Left lung (tissue), 10 donors: Measurements from ENCODE around the gene PID1. TPM values are rescaled to one million over a fixed set of nuclear protein-coding genes. Genes with fewer than 3 reads are reported as not detected.
A peak's percentile ranks its signal among the peaks of the same experiment; 100 is the strongest.

Experiments used
- ATAC-seq: fragments of 200-7000 bp; cut with Tn5 transposase; one replicate; pipeline ENCODE4 v1.9.1; 2020; ENCODE audit warnings: moderate library complexity
- DNase-seq, 4 donors: peaks; one replicate each; pipeline ENCODE4 v3.0.0-alpha.2; 2013 to 2020
- H3K27ac ChIP-seq, 2 donors: fragments of 200-600 bp; sonication (generic) in 1 of 2; one replicate each; pipeline versions ENCODE4 v1.5.0 to v1.8.0; 2020 to 2021
- H3K27me3 ChIP-seq, 2 donors: fragments of 200-600 bp; sonication (generic) in 1 of 2; one replicate each; pipeline versions ENCODE4 v1.5.0 to v1.8.0; 2020 to 2021
- H3K36me3 ChIP-seq, 2 donors: fragments of 200-600 bp; sonication (generic) in 1 of 2; one replicate each; pipeline versions ENCODE4 v1.5.0 to v1.8.0; 2020 to 2021
- H3K4me1 ChIP-seq, 2 donors: fragments of 200-600 bp; one replicate each; pipeline ENCODE4 v1.8.0; 2021
- H3K4me3 ChIP-seq, 2 donors: fragments of 200-600 bp; sonication (generic) in 1 of 2; one replicate each; pipeline versions ENCODE4 v1.5.0 to v1.8.0; 2020 to 2021; ENCODE audit warnings: mild to moderate bottlenecking in 1 of 2
- H3K9me3 ChIP-seq, 2 donors: fragments of 200-600 bp; sonication (generic) in 1 of 2; one replicate each; pipeline versions ENCODE4 v1.5.0 to v1.8.0; 2020 to 2021
- CTCF ChIP-seq, 2 donors: fragments of 200-600 bp; sonication (generic) in 1 of 2; IDR thresholded peaks; one replicate each; pipeline versions ENCODE4 v1.5.0 to v1.8.0; 2021; ENCODE audit warnings: antibody characterized with exemption in 2 of 2
- intact Hi-C, 2 donors: fragments of 100-400 bp; cut with DNase I; formaldehyde crosslinking; loops; one replicate each; pipeline versions ENCODE4 v1.11.2 to v1.14.2; 2022
- polyA plus RNA-seq, 6 donors: library from polyadenylated mRNA; unstranded; fragments of 120-200 nt; gene quantifications; one replicate each; pipeline ENCODE4 v1.2.1, GENCODE V29; 2013; ENCODE audit not compliant: insufficient read length in 6 of 6
- total RNA-seq, 2 donors: library from RNA; stranded (reverse); fragmentation: NEBNext Ultra II Directional; extraction: Animal tissue kit (Norgen Biotek cat#: 25700); gene quantifications; one replicate each; pipeline ENCODE4 v1.2.1, GENCODE V29; 2021
- donor health status: DM: no; HTN: yes; CAD: no.
- donor health status: DM: no; HTN: no; CAD: no.

The PID1 gene
- total and polyA plus RNA-seq, 8 donors, result 19.7 to 47.8 (median 27.4) TPM

GRCh38 chr2:229239021-229239420 lies 32.1 kb downstream of the PID1 start:
- DNase-seq (no peak), ATAC-seq (no peak)
- no peak for TF ChIP-seq CTCF (IDR thresholded peaks at IDR 0.05)
- Histone ChIP-seq H3K9me3 (peaks cover 4 to 29% of the 10 kb centered on the region in 2 donors), H3K4me1 (no peaks in the 10 kb centered on the region), H3K27me3 (no peaks in the 10 kb centered on the region), H3K36me3 (no peaks in the 10 kb centered on the region), H3K4me3 (no peak overlapping the region), H3K27ac (no peak overlapping the region)
- intact Hi-C loops, result no loop called here

GRCh38 chr2:229237270-229237669 lies 33.8 kb downstream of the PID1 start:
- H3K36me3 ChIP-seq, result no peaks in the 10 kb centered on the region
- H3K4me1 ChIP-seq, result no peaks in the 10 kb centered on the region
- no peak overlapping the region for H3K4me3 ChIP-seq
- H3K27me3 ChIP-seq, result no peaks in the 10 kb centered on the region
- no peak for TF ChIP-seq CTCF (IDR thresholded peaks at IDR 0.05)
- ATAC-seq (no peak), DNase-seq (no peak)
- peaks cover 4 to 19% of the 10 kb centered on the region in 2 donors for H3K9me3 ChIP-seq
- intact Hi-C loops, result no loop called here
- H3K27ac ChIP-seq, result no peak overlapping the region

- no peaks in the 10 kb centered on the region for H3K27me3 ChIP-seq
- ATAC-seq (peak; percentile 21), DNase-seq (peak in 2 of 4 donors; percentile 25 to 53)
- no peak overlapping the region for H3K4me3 ChIP-seq
- no peak for TF ChIP-seq CTCF (IDR thresholded peaks at IDR 0.05)
- H3K27ac ChIP-seq, result no peak overlapping the region
- intact Hi-C loops, result no loop called here
- no peaks in the 10 kb centered on the region for H3K4me1 ChIP-seq
- H3K36me3 ChIP-seq, result no peaks in the 10 kb centered on the region
- H3K9me3 ChIP-seq, result peaks cover 0 to 3% of the 10 kb centered on the region in 2 donors
Observed at GRCh38 chr2:229235131-229235914, 35.8 kb downstream of the PID1 start.

- ATAC-seq (peak; percentile 95), DNase-seq (peak in 1 of 4 donors; percentile 55)
- no peaks in the 10 kb centered on the region for H3K27me3 ChIP-seq
- no peak for TF ChIP-seq CTCF (IDR thresholded peaks at IDR 0.05)
- no peak overlapping the region for H3K27ac ChIP-seq
- H3K36me3 ChIP-seq, result no peaks in the 10 kb centered on the region
- H3K4me1 ChIP-seq, result peaks cover 0 to 3% of the 10 kb centered on the region in 2 donors
- no peak overlapping the region for H3K4me3 ChIP-seq
- no peaks in the 10 kb centered on the region for H3K9me3 ChIP-seq
- intact Hi-C loops, result no loop called here
Observed at GRCh38 chr2:229231885-229232284, 39.2 kb downstream of the PID1 start.

- Histone ChIP-seq H3K9me3 (no peaks in the 10 kb centered on the region), H3K27me3 (no peaks in the 10 kb centered on the region), H3K27ac (no peak overlapping the region), H3K4me1 (peaks cover 0 to 3% of the 10 kb centered on the region in 2 donors), H3K4me3 (no peak overlapping the region), H3K36me3 (no peaks in the 10 kb centered on the region)
- peak; percentile 27 for ATAC-seq
- intact Hi-C loops, result no loop called here
- no peak for TF ChIP-seq CTCF (IDR thresholded peaks at IDR 0.05)
- DNase-seq, result no peak
Observed at GRCh38 chr2:229231328-229231868, 39.7 kb downstream of the PID1 start.
